ENCODE data around the gene NXPE2.

The NXPE2 gene

GRCh38 chr11:114668109-114668508, 10.2 kb upstream of the NXPE2 start:
- H3K4me3 ChIP-seq (ENCODE audit: low read depth, low read length), result no peak overlapping the region
- TF ChIP-seq CTCF (IDR thresholded peaks at IDR 0.05; ENCODE audit: borderline replicate concordance, insufficient read depth, low read depth, low read length), result no peak

- TF ChIP-seq CTCF (IDR thresholded peaks at IDR 0.05; ENCODE audit: borderline replicate concordance, insufficient read depth, low read depth, low read length), result no peak
- no peak overlapping the region for H3K4me3 ChIP-seq (ENCODE audit: low read depth, low read length)
Observed at GRCh38 chr11:114673661-114674060, 4.7 kb upstream of the NXPE2 start.

GRCh38 chr11:114679505-114679904, 1.2 kb downstream of the NXPE2 start:
- no peak for TF ChIP-seq CTCF (IDR thresholded peaks at IDR 0.05; ENCODE audit: borderline replicate concordance, insufficient read depth, low read depth, low read length)
- no peak overlapping the region for H3K4me3 ChIP-seq (ENCODE audit: low read depth, low read length)

- no peak overlapping the region for H3K4me3 ChIP-seq (ENCODE audit: low read depth, low read length)
- no peak for TF ChIP-seq CTCF (IDR thresholded peaks at IDR 0.05; ENCODE audit: borderline replicate concordance, insufficient read depth, low read depth, low read length)
Observed at GRCh38 chr11:114683007-114683406, 4.7 kb downstream of the NXPE2 start.

- no peak for TF ChIP-seq CTCF (IDR thresholded peaks at IDR 0.05; ENCODE audit: borderline replicate concordance, insufficient read depth, low read depth, low read length)
- no peak overlapping the region for H3K4me3 ChIP-seq (ENCODE audit: low read depth, low read length)
Observed at GRCh38 chr11:114684636-114685035, 6.3 kb downstream of the NXPE2 start.

- TF ChIP-seq CTCF (IDR thresholded peaks at IDR 0.05; ENCODE audit: borderline replicate concordance, insufficient read depth, low read depth, low read length), result no peak
- no peak overlapping the region for H3K4me3 ChIP-seq (ENCODE audit: low read depth, low read length)
Observed at GRCh38 chr11:114685097-114685496, 6.8 kb downstream of the NXPE2 start.

- no peak overlapping the region for H3K4me3 ChIP-seq (ENCODE audit: low read depth, low read length)
- TF ChIP-seq CTCF (IDR thresholded peaks at IDR 0.05; ENCODE audit: borderline replicate concordance, insufficient read depth, low read depth, low read length), result no peak
Observed at GRCh38 chr11:114705280-114706024, 27.1 kb downstream of the NXPE2 start.
